MG63 (cell line): Measurements from ENCODE around the gene CNMD. TPM values are rescaled to one million over a fixed set of nuclear protein-coding genes. Genes with fewer than 3 reads are reported as not detected.

Experiments used
- DNase-seq: peaks from one replicate; pipeline ENCODE4 v3.0.0-alpha.2; 2020
- H3K27me3 ChIP-seq: fragments of 250-450 bp; sonication (Bioruptor Pico); 2 replicates; pipeline ENCODE4 v1.5.1; 2020; ENCODE audit warnings: mild to moderate bottlenecking, moderate library complexity
- H3K36me3 ChIP-seq: fragments of 250-450 bp; sonication (Bioruptor Pico); 2 replicates; pipeline ENCODE4 v1.5.1; 2020; ENCODE audit warnings: mild to moderate bottlenecking, moderate library complexity
- H3K4me3 ChIP-seq: fragments of 250-450 bp; sonication (Bioruptor Pico); 2 replicates; pipeline ENCODE4 v1.5.1; 2020; ENCODE audit warnings: mild to moderate bottlenecking, moderate library complexity
- H3K9me3 ChIP-seq: fragments of 250-450 bp; sonication (Bioruptor Pico); 2 replicates; pipeline ENCODE4 v1.5.1; 2020; ENCODE audit warnings: mild to moderate bottlenecking, moderate library complexity
- total RNA-seq: library from RNA; depleted of rRNA; stranded (reverse); fragments of >200 nt; shearing (Covaris generic); gene quantifications from 2 replicates; pipeline ENCODE4 v1.2.3, GENCODE V29; 2014; ENCODE audit warnings: low replicate concordance; rRNA removed

The CNMD gene
- total RNA-seq, 1 experiment from 2014 or later: not detected

GRCh38 chr13:52659340-52659739 lies 80.3 kb downstream of the CNMD start:
- peaks cover 51% of the 10 kb centered on the region for H3K36me3 ChIP-seq
- H3K27me3 ChIP-seq: no peaks in the 10 kb centered on the region
- DNase-seq: no peak
- H3K9me3 ChIP-seq: no peaks in the 10 kb centered on the region
- H3K4me3 ChIP-seq: no peak overlapping the region

Other genes starting within 250 kb of the CNMD start
- gene HNRNPA1L2, start 97.4 kb downstream of the CNMD start, total RNA-seq: 0.33 TPM in 1 of 2 replicates, not detected in the other
- 34.3 and 73.2 TPM in 2 replicates for gene SUGT1, start 87.0 kb downstream of the CNMD start, total RNA-seq
- not detected in 2 replicates for gene PCDH8, start 108.8 kb upstream of the CNMD start, total RNA-seq